HUDEP-2 (cell line): ENCODE measurements around the gene PTPRM.

Experiments used
- DNase-seq, 76 experiments: peaks; one replicate each; lab custom pipeline; 2025; ENCODE audit not compliant: unreplicated experiment in 76 of 76; lab: John Stamatoyannopoulos, UW

Gene PTPRM

GRCh38 chr18:8248576-8248975 lies 681.5 kb downstream of the PTPRM start:
- DNase-seq, result no peak

GRCh38 chr18:8249811-8250210 lies 682.7 kb downstream of the PTPRM start:
- DNase-seq, result no peak

- DNase-seq, result no peak
Observed at GRCh38 chr18:8252371-8252770, 685.3 kb downstream of the PTPRM start.

- no peak for DNase-seq
Observed at GRCh38 chr18:8253944-8254343, 686.8 kb downstream of the PTPRM start.

GRCh38 chr18:8254654-8255053 lies 687.5 kb downstream of the PTPRM start:
- DNase-seq, result no peak

GRCh38 chr18:8257851-8258434 lies 690.8 kb downstream of the PTPRM start:
- no peak for DNase-seq

- no peak for DNase-seq
Observed at GRCh38 chr18:8260319-8260718, 693.2 kb downstream of the PTPRM start.

GRCh38 chr18:8260827-8261226 lies 693.7 kb downstream of the PTPRM start:
- DNase-seq, result no peak

- no peak for DNase-seq
Observed at GRCh38 chr18:8261651-8262091, 694.6 kb downstream of the PTPRM start.

- DNase-seq, result no peak
Observed at GRCh38 chr18:8262221-8262620, 695.1 kb downstream of the PTPRM start.

GRCh38 chr18:8264116-8264515 lies 697.0 kb downstream of the PTPRM start:
- no peak for DNase-seq

- DNase-seq, result no peak
Observed at GRCh38 chr18:8264861-8265411, 697.8 kb downstream of the PTPRM start.

- no peak for DNase-seq
Observed at GRCh38 chr18:8272254-8272653, 705.1 kb downstream of the PTPRM start.

GRCh38 chr18:8274370-8274769 lies 707.3 kb downstream of the PTPRM start:
- DNase-seq, result no peak

- no peak for DNase-seq
Observed at GRCh38 chr18:8276406-8276805, 709.3 kb downstream of the PTPRM start.

- no peak for DNase-seq
Observed at GRCh38 chr18:8277270-8277669, 710.2 kb downstream of the PTPRM start.

- no peak for DNase-seq
Observed at GRCh38 chr18:8279346-8279745, 712.2 kb downstream of the PTPRM start.

GRCh38 chr18:8279781-8280330 lies 712.7 kb downstream of the PTPRM start:
- DNase-seq, result no peak

GRCh38 chr18:8283891-8284585 lies 716.9 kb downstream of the PTPRM start:
- DNase-seq, result no peak

- no peak for DNase-seq
Observed at GRCh38 chr18:8286303-8286702, 719.2 kb downstream of the PTPRM start.

GRCh38 chr18:8287196-8287885 lies 720.2 kb downstream of the PTPRM start:
- DNase-seq, result no peak
